IPS-18c (cell line): ENCODE measurements around the gene ANKLE1.

Experiments used
- H3K4me3 ChIP-seq: 2 replicates; pipeline ENCODE4 v1.7.0; 2013; ENCODE audit warnings: low read depth, mild to moderate bottlenecking, low read length, moderate library complexity; ENCODE audit not compliant: insufficient read depth
- H3K9me3 ChIP-seq: one replicate; pipeline ENCODE4 v1.6.1; 2013; ENCODE audit warnings: mild to moderate bottlenecking, low read length, moderate library complexity; ENCODE audit not compliant: control insufficient read depth, insufficient read depth

The ANKLE1 gene

GRCh38 chr19:17296273-17296672 is 14.6 kb downstream of the ANKLE1 start:
- Histone ChIP-seq H3K9me3 (no peaks in the 10 kb centered on the region), H3K4me3 (no peak overlapping the region)

- Histone ChIP-seq H3K9me3 (no peaks in the 10 kb centered on the region), H3K4me3 (no peak overlapping the region)
These were observed 15.3 kb downstream of the ANKLE1 start for GRCh38 chr19:17296976-17297375.

GRCh38 chr19:17300992-17301619 is 19.4 kb downstream of the ANKLE1 start:
- Histone ChIP-seq H3K9me3 (no peaks in the 10 kb centered on the region), H3K4me3 (no peak overlapping the region)

- H3K9me3 ChIP-seq, result no peaks in the 10 kb centered on the region
- H3K4me3 ChIP-seq, result peak overlapping the region; percentile 59
These were observed 20.9 kb downstream of the ANKLE1 start for GRCh38 chr19:17302391-17303166.

- Histone ChIP-seq H3K4me3 (peak within 1 kb of the TSS; percentile 59), H3K9me3 (no peaks in the 10 kb centered on the region)
These were observed 21.7 kb downstream of the ANKLE1 start, which contains the start of gene ABHD8 for GRCh38 chr19:17303167-17303939. ABHD8 (minus strand) TSS chr19:17303425; CDS start chr19:17301616, 1,809 bp downstream.

DNA sequence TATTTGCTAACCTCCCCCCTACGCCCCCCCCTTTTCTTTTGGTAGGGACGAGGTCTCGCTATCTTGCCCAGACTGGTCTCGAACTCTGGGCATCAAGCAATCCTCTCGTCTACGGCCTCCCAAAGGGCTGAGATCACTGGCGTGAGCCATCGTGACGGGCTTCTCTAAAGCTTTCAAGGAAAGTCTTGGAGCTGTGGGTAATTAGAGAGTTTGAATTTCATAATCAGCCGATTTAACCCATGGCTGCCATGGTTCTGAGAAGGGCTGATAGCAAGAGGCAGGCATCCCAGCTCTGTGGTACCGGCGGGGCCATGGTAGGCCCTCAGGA is 22.2 kb downstream of the ANKLE1 start:
- Histone ChIP-seq H3K9me3 (no peaks in the 10 kb centered on the region), H3K4me3 (no peak overlapping the region)

DNA sequence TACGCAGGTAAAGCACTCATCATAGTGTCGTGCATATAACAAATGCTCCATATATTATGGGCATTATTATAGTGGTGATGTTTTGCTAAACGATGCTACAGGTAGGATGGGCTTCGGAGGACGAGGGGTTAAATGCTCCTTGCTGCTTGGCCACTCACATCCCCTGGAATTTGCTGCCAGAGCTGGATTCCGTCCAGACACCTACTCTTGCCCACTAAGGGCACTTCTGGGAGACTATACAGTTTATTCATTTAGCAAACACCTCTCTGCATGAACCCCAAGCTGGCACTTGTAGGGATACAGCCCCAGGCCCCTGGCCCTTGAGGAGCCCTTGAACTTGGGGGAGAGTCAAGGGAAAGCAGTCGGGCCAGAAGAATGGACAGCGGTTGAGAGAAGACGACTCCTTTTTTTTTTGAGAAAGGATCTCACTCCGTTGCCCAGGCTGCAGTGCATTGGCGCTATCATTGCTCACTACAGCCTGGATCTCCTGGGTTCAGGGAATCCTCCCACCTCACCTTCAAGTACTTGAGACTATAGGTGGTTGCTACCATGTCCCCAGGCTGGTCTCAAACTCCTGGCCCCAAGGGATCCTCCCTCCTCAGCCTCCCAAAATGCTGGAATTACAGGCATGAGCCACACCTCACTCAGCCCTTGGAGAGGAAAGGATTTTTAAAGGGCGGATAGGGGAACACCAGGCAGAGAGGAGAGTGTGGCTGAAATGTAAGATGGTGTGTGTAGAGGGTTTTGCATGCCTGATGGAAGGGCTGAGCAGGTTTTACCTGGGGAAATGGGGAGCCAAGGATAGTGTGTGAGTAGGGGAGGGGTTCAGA is 22.9 kb downstream of the ANKLE1 start:
- H3K4me3 ChIP-seq, result peak overlapping the region; percentile 34; the same call in 1 of the 2 replicates
- no peaks in the 10 kb centered on the region for H3K9me3 ChIP-seq

DNA sequence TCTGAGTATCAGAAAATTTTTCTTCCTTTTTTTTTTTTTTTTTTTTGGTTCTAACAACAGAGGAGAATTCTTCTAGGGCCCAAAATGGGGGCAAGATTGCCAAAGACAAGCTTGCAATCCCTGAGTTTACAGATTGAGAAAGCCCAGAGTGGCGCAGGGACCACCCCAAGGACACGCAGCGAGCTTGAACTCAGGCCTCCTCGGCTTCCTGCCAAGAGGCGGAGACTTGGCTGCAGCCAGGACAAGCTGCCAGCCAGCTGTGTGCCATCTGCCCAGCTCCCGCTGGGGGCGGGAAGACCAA is 23.5 kb downstream of the ANKLE1 start:
- peak overlapping the region; percentile 34; the same call in 1 of the 2 replicates for H3K4me3 ChIP-seq

GRCh38 chr19:17305517-17306284 is 24.0 kb downstream of the ANKLE1 start, which contains the start of gene MRPL34:
MRPL34 (plus strand) TSS chr19:17305872; CDS start chr19:17305893, 21 bp downstream.
- H3K9me3 ChIP-seq, result peaks cover 4% of the 10 kb centered on the region
- H3K4me3 ChIP-seq, result peak within 1 kb of the TSS; percentile 85

More for the DNA sequence above, 23.5 kb downstream of the ANKLE1 start:
- H3K9me3 ChIP-seq, result peaks cover 4% of the 10 kb centered on the region

DNA sequence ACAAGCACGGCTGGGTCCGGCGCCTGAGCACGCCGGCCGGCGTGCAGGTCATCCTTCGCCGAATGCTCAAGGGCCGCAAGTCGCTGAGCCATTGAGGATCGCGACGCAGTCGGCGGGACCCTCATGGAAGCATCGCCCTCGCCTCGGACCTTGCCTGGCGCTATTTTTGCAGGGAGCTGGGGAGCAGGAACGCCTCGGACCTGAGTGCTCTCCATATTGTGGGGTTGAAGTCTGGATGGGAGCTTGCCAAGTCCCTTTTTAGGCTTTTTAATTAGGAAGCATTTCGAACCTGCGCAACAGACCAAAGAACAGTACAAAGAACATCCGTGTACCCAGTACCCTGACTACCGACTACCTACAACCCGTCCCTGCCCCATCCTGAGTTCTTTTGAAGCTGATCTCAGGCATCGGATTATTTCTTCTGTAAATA is 24.6 kb downstream of the ANKLE1 start:
- Histone ChIP-seq H3K4me3 (peak overlapping the region; percentile 85), H3K9me3 (peaks cover 4% of the 10 kb centered on the region)

GRCh38 chr19:17307876-17308377 is 26.2 kb downstream of the ANKLE1 start:
- H3K9me3 ChIP-seq, result peaks cover 4% of the 10 kb centered on the region
- no peak overlapping the region for H3K4me3 ChIP-seq

DNA sequence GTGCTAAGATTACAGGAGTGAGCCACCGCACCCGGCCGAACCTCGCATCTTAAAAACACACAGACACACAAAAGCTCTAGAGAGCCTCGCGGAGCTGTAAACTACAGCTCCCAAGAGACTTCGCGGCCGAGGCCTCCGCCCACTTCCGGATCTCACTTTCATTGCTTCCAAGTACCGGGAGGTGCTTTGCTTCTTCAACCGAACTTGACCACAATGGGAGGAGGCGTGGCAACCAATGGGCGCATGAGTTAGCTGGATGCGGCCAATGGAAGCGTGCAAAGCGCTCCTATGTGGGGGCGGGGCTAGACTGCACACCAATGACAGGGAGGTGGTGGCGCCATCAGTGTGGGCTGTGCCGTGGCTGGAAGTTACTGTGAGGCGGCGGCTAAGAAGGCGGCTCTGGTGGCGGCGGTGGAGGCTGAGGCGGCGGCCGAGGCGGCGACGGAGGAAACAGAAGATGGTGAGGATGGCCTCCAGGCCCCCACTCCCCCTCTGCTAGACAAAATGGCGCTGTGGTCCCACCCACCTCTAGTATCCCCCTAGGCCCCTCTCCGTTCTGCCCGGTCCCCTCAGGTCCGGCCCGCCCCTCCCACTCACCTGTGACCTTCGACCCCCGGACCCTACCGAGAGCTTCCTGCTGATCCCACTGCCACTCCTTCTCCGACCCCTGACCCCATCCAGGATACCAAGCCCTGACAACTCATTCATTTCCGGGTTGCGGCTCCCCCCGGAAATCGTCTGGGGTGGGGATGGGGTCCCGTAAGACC is 27.7 kb downstream of the ANKLE1 start, which contains the start of gene DDA1:
Gene DDA1, plus strand, starts transcription at position 366 of the 767 bp plus-strand sequence. Its CDS starts 92 bp downstream, at position 458.
- peak within 1 kb of the TSS; percentile 84 for H3K4me3 ChIP-seq
- peaks cover 4% of the 10 kb centered on the region for H3K9me3 ChIP-seq

DNA sequence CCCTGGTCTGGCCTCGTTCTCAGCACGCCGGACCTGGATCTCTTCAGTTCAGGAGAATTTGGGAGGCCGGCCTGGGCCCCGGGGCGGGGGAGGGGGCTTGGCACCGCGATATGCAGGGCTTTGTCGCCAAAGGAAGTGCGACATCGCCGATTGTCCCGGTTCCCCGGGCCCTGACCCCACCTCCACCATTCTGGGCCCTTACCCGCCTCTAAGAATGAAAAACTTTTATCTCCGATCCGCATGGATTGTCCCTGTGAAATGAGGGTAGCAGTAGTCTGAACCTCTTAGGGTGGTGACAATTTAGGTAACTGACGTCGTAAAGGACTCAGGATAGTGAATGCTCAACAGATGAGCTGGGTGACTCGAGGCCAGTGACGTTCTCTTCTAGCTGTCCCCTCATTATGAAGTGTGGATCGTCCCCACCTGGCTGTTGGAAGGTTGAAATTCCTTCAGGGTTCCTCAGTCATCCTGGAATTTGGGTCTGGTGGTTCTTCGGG is 28.3 kb downstream of the ANKLE1 start:
- H3K9me3 ChIP-seq, result peaks cover 4% of the 10 kb centered on the region
- peak overlapping the region; percentile 84 for H3K4me3 ChIP-seq

- H3K9me3 ChIP-seq, result peaks cover 4% of the 10 kb centered on the region
- no peak overlapping the region for H3K4me3 ChIP-seq
These were observed 29.9 kb downstream of the ANKLE1 start for GRCh38 chr19:17311455-17312188.
